ENCODE results near the gene LZTFL1.

DNA sequence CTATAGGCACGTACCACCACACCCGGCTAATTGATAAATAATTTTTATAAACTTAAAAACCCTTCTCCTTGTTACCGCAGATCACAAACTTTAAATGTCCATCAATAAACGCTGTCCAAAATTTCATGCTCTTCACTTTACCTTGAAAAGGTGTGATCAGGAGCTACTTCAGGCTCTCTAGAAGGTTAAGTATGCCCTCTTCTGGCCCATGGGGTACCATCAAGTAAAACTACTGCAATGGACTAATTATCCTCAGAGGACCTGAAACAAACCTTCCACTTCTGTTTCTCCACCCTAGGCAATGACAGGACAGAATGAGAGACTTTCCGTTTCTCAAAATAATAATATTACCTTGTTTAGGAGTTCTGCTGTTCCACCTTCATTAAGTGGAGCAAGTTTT, 9.2 kb downstream of the LZTFL1 start:
- peak; percentile 49 to 72 for TF ChIP-seq CTCF (conservative IDR thresholded peaks at IDR 0.05 in 1 of 2, IDR thresholded peaks at IDR 0.05 in 1 of 2; ENCODE audit: extremely low read depth in 1 of 2, insufficient read depth in 1 of 2, low read depth in 1 of 2, low read length in 2 of 2)
- no peak for TF ChIP-seq EZH2 (IDR thresholded peaks at IDR 0.05; ENCODE audit: borderline replicate concordance, low read length)

All from mammary epithelial cell (primary cell).